ENCODE data around the gene NEK5.

DNA sequence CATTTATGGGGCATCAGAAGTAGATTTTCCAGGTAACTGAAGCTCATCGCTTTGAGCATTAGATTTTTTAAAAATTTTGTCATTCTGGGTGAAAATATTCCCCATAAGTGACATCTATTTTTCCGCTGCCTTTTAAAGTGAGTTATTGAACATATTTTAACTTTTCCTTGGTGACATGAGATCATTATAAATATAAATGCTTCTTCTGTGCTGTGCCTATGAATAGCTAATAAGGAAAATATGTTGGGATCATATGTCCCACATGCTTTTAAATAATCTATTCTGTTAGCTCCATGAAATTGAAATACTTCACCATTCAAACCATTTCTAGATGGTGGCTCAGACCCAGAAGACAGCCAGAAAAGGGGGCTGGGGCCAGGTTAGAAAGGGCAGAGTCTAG lies 131.7 kb downstream of the NEK5 start:
- TF ChIP-seq, protein P1, sequence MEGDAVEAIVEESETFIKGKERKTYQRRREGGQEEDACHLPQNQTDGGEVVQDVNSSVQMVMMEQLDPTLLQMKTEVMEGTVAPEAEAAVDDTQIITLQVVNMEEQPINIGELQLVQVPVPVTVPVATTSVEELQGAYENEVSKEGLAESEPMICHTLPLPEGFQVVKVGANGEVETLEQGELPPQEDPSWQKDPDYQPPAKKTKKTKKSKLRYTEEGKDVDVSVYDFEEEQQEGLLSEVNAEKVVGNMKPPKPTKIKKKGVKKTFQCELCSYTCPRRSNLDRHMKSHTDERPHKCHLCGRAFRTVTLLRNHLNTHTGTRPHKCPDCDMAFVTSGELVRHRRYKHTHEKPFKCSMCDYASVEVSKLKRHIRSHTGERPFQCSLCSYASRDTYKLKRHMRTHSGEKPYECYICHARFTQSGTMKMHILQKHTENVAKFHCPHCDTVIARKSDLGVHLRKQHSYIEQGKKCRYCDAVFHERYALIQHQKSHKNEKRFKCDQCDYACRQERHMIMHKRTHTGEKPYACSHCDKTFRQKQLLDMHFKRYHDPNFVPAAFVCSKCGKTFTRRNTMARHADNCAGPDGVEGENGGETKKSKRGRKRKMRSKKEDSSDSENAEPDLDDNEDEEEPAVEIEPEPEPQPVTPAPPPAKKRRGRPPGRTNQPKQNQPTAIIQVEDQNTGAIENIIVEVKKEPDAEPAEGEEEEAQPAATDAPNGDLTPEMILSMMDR (conservative IDR thresholded peaks at IDR 0.05; ENCODE audit: low read length), result no peak
- no peak for TF ChIP-seq EZH2phosphoT487 (IDR thresholded peaks at IDR 0.05; ENCODE audit: borderline replicate concordance, low read depth, low read length)

Measured in OCI-LY7 (cell line).